ENCODE results near the gene KIRREL1.
A peak's percentile ranks its signal among the peaks of the same experiment; 100 is the strongest.

Gene KIRREL1

DNA sequence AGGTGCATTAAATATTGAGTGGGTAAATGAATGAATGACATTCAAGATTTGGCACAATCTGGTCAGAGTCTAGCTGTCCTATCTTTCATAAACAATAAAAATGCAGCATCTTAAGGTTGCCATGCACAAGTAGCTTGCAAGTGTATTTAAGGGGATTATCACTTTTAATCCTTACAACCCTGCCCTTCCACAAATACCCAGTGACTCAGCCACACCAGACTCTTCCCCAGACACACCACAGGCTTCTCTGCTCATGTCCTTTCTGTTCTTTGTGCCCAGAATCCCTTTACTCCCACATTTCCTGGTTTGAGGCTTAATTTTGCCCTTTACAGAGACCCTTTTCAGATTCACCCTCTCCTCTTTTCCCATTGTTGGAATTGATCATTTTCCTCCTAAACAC lies 59.8 kb downstream of the KIRREL1 start:
- ATAC-seq (ENCODE audit: low read depth) (no peak), DNase-seq (ENCODE audit: low spot score) (no peak)
- Histone ChIP-seq H3K36me3 (ENCODE audit: low read depth) (peaks cover 22% of the 10 kb centered on the region), H3K4me1 (ENCODE audit: insufficient read depth, poor library complexity, severe bottlenecking) (peaks cover 4% of the 10 kb centered on the region), H3K4me3 (ENCODE audit: severe bottlenecking) (no peak overlapping the region), H3K9me3 (ENCODE audit: severe bottlenecking) (no peaks in the 10 kb centered on the region), H3K27ac (ENCODE audit: poor library complexity, severe bottlenecking) (no peak overlapping the region), H3K27me3 (ENCODE audit: insufficient read depth, poor library complexity, severe bottlenecking) (no peaks in the 10 kb centered on the region)
- TF ChIP-seq CTCF (IDR thresholded peaks at IDR 0.05; ENCODE audit: poor library complexity, severe bottlenecking), result no peak

- no peak for TF ChIP-seq CTCF (IDR thresholded peaks at IDR 0.05; ENCODE audit: poor library complexity, severe bottlenecking)
- DNase-seq (ENCODE audit: low spot score), result no peak
- H3K27me3 ChIP-seq (ENCODE audit: insufficient read depth, poor library complexity, severe bottlenecking), result no peaks in the 10 kb centered on the region
Observed at GRCh38 chr1:158054721-158055120, 61.3 kb downstream of the KIRREL1 start.

GRCh38 chr1:158055854-158056253 lies 62.4 kb downstream of the KIRREL1 start:
- H3K36me3 ChIP-seq (ENCODE audit: low read depth), result peaks cover 28% of the 10 kb centered on the region
- H3K27me3 ChIP-seq (ENCODE audit: insufficient read depth, poor library complexity, severe bottlenecking), result no peaks in the 10 kb centered on the region
- no peak for DNase-seq (ENCODE audit: low spot score)
- H3K27ac ChIP-seq (ENCODE audit: poor library complexity, severe bottlenecking), result no peak overlapping the region
- H3K9me3 ChIP-seq (ENCODE audit: severe bottlenecking), result no peaks in the 10 kb centered on the region
- peak; percentile 52; the same call in 1 of the 3 replicates for ATAC-seq (ENCODE audit: low read depth)
- H3K4me3 ChIP-seq (ENCODE audit: severe bottlenecking), result no peak overlapping the region
- no peak for TF ChIP-seq CTCF (IDR thresholded peaks at IDR 0.05; ENCODE audit: poor library complexity, severe bottlenecking)
- H3K4me1 ChIP-seq (ENCODE audit: insufficient read depth, poor library complexity, severe bottlenecking), result peaks cover 4% of the 10 kb centered on the region

More at GRCh38 chr1:158054721-158055120, 61.3 kb downstream of the KIRREL1 start:
- Histone ChIP-seq H3K9me3 (ENCODE audit: severe bottlenecking) (no peaks in the 10 kb centered on the region), H3K4me1 (ENCODE audit: insufficient read depth, poor library complexity, severe bottlenecking) (peaks cover 4% of the 10 kb centered on the region), H3K4me3 (ENCODE audit: severe bottlenecking) (no peak overlapping the region), H3K36me3 (ENCODE audit: low read depth) (peaks cover 27% of the 10 kb centered on the region), H3K27ac (ENCODE audit: poor library complexity, severe bottlenecking) (no peak overlapping the region)
- no peak for ATAC-seq (ENCODE audit: low read depth)

DNA sequence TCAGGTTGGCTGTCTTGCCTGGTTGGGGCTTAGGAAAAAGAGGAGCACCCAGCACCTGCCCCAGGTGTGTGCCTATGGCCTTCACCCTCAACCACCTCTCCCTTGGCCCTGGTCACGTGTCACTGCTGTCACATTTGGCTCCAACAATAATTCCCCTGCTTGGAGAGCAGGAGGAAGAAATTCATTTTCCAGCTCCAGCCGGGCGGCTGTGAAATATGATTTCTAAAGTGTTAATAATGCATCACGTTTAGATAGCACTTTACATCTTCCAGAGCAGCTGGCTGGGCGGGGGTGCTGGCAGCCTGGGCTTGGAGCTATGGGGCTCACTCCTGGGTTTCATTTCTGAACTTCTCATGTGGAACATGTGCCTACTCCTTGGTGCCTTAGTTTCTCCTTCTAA lies 63.1 kb downstream of the KIRREL1 start:
- Histone ChIP-seq H3K4me1 (ENCODE audit: insufficient read depth, poor library complexity, severe bottlenecking) (peaks cover 4% of the 10 kb centered on the region), H3K27ac (ENCODE audit: poor library complexity, severe bottlenecking) (no peak overlapping the region), H3K9me3 (ENCODE audit: severe bottlenecking) (no peaks in the 10 kb centered on the region), H3K27me3 (ENCODE audit: insufficient read depth, poor library complexity, severe bottlenecking) (no peaks in the 10 kb centered on the region), H3K4me3 (ENCODE audit: severe bottlenecking) (no peak overlapping the region), H3K36me3 (ENCODE audit: low read depth) (peaks cover 28% of the 10 kb centered on the region)
- ATAC-seq (ENCODE audit: low read depth) (no peak), DNase-seq (ENCODE audit: low spot score) (no peak)
- TF ChIP-seq CTCF (IDR thresholded peaks at IDR 0.05; ENCODE audit: poor library complexity, severe bottlenecking), result no peak

DNA sequence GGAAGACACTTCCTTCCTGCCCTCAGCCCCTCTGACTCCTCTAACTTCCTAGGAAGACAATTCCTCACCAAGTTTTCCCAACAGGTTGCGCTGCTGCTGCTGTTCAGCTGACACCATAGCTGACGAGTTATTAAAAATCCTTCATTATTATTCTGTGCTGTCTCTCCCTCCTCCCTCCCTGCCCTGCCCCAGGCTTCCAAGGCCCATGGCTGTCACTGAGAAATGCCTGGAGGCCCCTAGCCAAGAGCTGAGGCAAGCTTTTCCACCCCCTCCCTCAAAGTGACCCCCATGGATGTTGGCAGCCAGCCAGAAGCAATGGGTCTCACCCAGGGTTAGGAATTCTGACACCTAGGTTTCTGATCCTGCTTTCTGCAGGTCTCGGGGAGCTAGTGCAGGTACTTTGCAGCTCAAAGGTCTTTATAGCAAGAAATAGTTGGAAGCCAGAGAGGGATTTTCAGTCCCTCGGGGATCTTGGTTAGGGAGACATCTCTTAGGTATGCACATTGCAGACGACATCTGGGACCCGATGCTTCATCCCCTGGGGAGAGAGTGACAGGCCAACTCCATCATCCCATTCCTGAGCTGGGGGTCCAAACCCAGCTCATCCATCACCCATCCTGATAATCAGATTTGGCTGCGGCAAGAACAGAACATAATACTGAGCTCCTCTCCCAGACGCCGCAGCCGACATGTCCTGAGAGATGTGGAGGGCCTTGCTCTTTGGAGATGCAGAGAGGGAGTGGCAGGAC lies 65.0 kb downstream of the KIRREL1 start:
- TF ChIP-seq CTCF (IDR thresholded peaks at IDR 0.05; ENCODE audit: poor library complexity, severe bottlenecking), result no peak
- Histone ChIP-seq H3K4me1 (ENCODE audit: insufficient read depth, poor library complexity, severe bottlenecking) (no peaks in the 10 kb centered on the region), H3K9me3 (ENCODE audit: severe bottlenecking) (no peaks in the 10 kb centered on the region), H3K36me3 (ENCODE audit: low read depth) (peaks cover 29% of the 10 kb centered on the region), H3K27ac (ENCODE audit: poor library complexity, severe bottlenecking) (no peak overlapping the region), H3K4me3 (ENCODE audit: severe bottlenecking) (no peak overlapping the region), H3K27me3 (ENCODE audit: insufficient read depth, poor library complexity, severe bottlenecking) (no peaks in the 10 kb centered on the region)
- DNase-seq (ENCODE audit: low spot score) (no peak), ATAC-seq (ENCODE audit: low read depth) (no peak)

Measured in RWPE2 (cell line).